Central memory CD8-positive, alpha-beta T cell (primary cell): ENCODE data around the gene PRKAG2.
"Not testable (repeated sequence)": the region's sequence is repeated elsewhere in the genome, so short reads cannot be mapped to it uniquely, and the experiment has no call there.

ENCODE experiments used
- ATAC-seq: fragments of 150-1000 bp; cut with Tn5 transposase; replicated peaks from 2 replicates; pipeline ENCODE4 v1.10.0; 2022; ENCODE audit warnings: mild to moderate bottlenecking, moderate FRiP score, moderate number of reproducible peaks; ENCODE audit not compliant: poor library complexity, severe bottlenecking; ENCODE audit errors: extremely low read depth
- DNase-seq, 2 donors: peaks; one replicate each; pipeline ENCODE4 v3.0.0; 2021; ENCODE audit warnings: low spot score in 2 of 2
- H3K27ac Mint-ChIP-seq: one replicate; pipeline ENCODE4 v1.8.0; 2022; ENCODE audit warnings: low read depth, mild to moderate bottlenecking, moderate library complexity, mixed read lengths
- H3K27me3 Mint-ChIP-seq: one replicate; pipeline ENCODE4 v1.8.0; 2022; ENCODE audit warnings: mixed read lengths
- H3K36me3 Mint-ChIP-seq: one replicate; pipeline ENCODE4 v1.8.0; 2022; ENCODE audit warnings: mild to moderate bottlenecking, moderate library complexity, mixed read lengths; ENCODE audit not compliant: insufficient read depth
- H3K4me1 Mint-ChIP-seq: one replicate; pipeline ENCODE4 v1.8.0; 2022; ENCODE audit warnings: mixed read lengths
- H3K4me3 Mint-ChIP-seq: one replicate; pipeline ENCODE4 v1.8.0; 2022; ENCODE audit warnings: mild to moderate bottlenecking, moderate library complexity, mixed read lengths
- H3K9me3 Mint-ChIP-seq: one replicate; pipeline ENCODE4 v1.8.0; 2022; ENCODE audit warnings: mixed read lengths

The PRKAG2 gene

GRCh38 chr7:151754688-151755130 is 122.2 kb downstream of the PRKAG2 start:
- ATAC-seq: no peak
- peaks cover 18% of the 10 kb centered on the region for H3K4me1 Mint-ChIP-seq
- no peak overlapping the region for H3K4me3 Mint-ChIP-seq
- H3K9me3 Mint-ChIP-seq: no peaks in the 10 kb centered on the region
- H3K27ac Mint-ChIP-seq: peak overlapping the region; percentile 80
- DNase-seq: no peak
- H3K36me3 Mint-ChIP-seq: peaks cover 10% of the 10 kb centered on the region
- H3K27me3 Mint-ChIP-seq: no peaks in the 10 kb centered on the region

GRCh38 chr7:151754142-151754590 is 122.7 kb downstream of the PRKAG2 start:
- no peaks in the 10 kb centered on the region for H3K27me3 Mint-ChIP-seq
- H3K27ac Mint-ChIP-seq: no peak overlapping the region
- peaks cover 13% of the 10 kb centered on the region for H3K4me1 Mint-ChIP-seq
- no peak for ATAC-seq
- DNase-seq: no peak
- H3K36me3 Mint-ChIP-seq: peaks cover 7% of the 10 kb centered on the region
- no peaks in the 10 kb centered on the region for H3K9me3 Mint-ChIP-seq
- no peak overlapping the region for H3K4me3 Mint-ChIP-seq

GRCh38 chr7:151752816-151753595 is 123.9 kb downstream of the PRKAG2 start:
- Mint-ChIP-seq H3K4me1 (peaks cover 13% of the 10 kb centered on the region), H3K9me3 (no peaks in the 10 kb centered on the region), H3K4me3 (no peak overlapping the region), H3K27me3 (no peaks in the 10 kb centered on the region), H3K27ac (peak overlapping the region; percentile 65), H3K36me3 (peaks cover 7% of the 10 kb centered on the region)
- ATAC-seq (no peak), DNase-seq (no peak)

GRCh38 chr7:151752037-151752436 is 124.9 kb downstream of the PRKAG2 start:
- peaks cover 7% of the 10 kb centered on the region for H3K36me3 Mint-ChIP-seq
- ATAC-seq: no peak

GRCh38 chr7:151748733-151749132 is 128.2 kb downstream of the PRKAG2 start:
- no peak for DNase-seq
- no peak overlapping the region for H3K4me3 Mint-ChIP-seq
- H3K27me3 Mint-ChIP-seq: no peaks in the 10 kb centered on the region
- H3K4me1 Mint-ChIP-seq: no peaks in the 10 kb centered on the region
- H3K36me3 Mint-ChIP-seq: peaks cover 3% of the 10 kb centered on the region
- no peaks in the 10 kb centered on the region for H3K9me3 Mint-ChIP-seq
- ATAC-seq: no peak
- no peak overlapping the region for H3K27ac Mint-ChIP-seq

More at GRCh38 chr7:151752037-151752436, 124.9 kb downstream of the PRKAG2 start:
- no peak for DNase-seq
- H3K4me1 Mint-ChIP-seq: peaks cover 13% of the 10 kb centered on the region
- H3K9me3 Mint-ChIP-seq: no peaks in the 10 kb centered on the region
- H3K4me3 Mint-ChIP-seq: no peak overlapping the region
- H3K27me3 Mint-ChIP-seq: no peaks in the 10 kb centered on the region
- H3K27ac Mint-ChIP-seq: no peak overlapping the region

GRCh38 chr7:151748021-151748420 is 128.9 kb downstream of the PRKAG2 start:
- not testable (repeated sequence) for ATAC-seq, H3K9me3 Mint-ChIP-seq, DNase-seq, H3K4me3 Mint-ChIP-seq, H3K27me3 Mint-ChIP-seq, H3K27ac Mint-ChIP-seq, H3K4me1 Mint-ChIP-seq, H3K36me3 Mint-ChIP-seq

GRCh38 chr7:151745706-151746105 is 131.2 kb downstream of the PRKAG2 start:
- Mint-ChIP-seq H3K36me3 (no peaks in the 10 kb centered on the region), H3K9me3 (no peaks in the 10 kb centered on the region), H3K4me3 (no peak overlapping the region), H3K4me1 (no peaks in the 10 kb centered on the region), H3K27ac (no peak overlapping the region), H3K27me3 (no peaks in the 10 kb centered on the region)
- ATAC-seq (no peak), DNase-seq (no peak)

GRCh38 chr7:151744656-151745638 is 132.0 kb downstream of the PRKAG2 start:
- Mint-ChIP-seq H3K4me3 (no peak overlapping the region), H3K36me3 (no peaks in the 10 kb centered on the region), H3K27me3 (no peaks in the 10 kb centered on the region), H3K27ac (no peak overlapping the region), H3K4me1 (peaks cover 7% of the 10 kb centered on the region), H3K9me3 (no peaks in the 10 kb centered on the region)
- DNase-seq: no peak
- no peak for ATAC-seq

DNA sequence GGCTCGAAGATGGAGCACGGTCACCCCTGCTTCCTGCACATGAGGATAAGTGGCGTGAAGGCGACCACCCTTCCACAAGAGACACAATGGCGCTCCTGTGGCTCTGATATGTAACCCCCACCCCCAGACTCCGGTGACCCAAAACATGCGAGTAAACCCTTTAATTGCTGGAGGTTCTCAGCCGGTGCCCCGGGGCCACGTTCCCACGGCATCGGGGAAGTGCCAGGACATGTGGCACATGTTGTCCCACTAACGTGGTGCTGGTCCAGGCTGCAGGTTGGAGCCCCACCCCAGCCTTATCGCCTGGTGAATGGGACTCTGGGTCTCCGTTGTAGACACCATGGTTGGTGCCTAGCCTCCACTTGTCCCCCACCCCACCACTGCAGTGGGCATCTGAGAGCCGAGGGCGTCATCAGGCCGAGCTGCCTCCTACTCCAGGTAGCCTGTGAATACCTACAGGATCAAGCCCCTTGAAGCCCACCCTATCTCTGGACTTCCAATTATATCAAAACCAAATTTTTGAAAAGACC is 132.8 kb downstream of the PRKAG2 start:
- no peaks in the 10 kb centered on the region for H3K27me3 Mint-ChIP-seq
- no peak overlapping the region for H3K27ac Mint-ChIP-seq
- H3K36me3 Mint-ChIP-seq: no peaks in the 10 kb centered on the region
- H3K9me3 Mint-ChIP-seq: no peaks in the 10 kb centered on the region
- H3K4me1 Mint-ChIP-seq: peaks cover 12% of the 10 kb centered on the region
- ATAC-seq (no peak), DNase-seq (no peak)
- no peak overlapping the region for H3K4me3 Mint-ChIP-seq

DNA sequence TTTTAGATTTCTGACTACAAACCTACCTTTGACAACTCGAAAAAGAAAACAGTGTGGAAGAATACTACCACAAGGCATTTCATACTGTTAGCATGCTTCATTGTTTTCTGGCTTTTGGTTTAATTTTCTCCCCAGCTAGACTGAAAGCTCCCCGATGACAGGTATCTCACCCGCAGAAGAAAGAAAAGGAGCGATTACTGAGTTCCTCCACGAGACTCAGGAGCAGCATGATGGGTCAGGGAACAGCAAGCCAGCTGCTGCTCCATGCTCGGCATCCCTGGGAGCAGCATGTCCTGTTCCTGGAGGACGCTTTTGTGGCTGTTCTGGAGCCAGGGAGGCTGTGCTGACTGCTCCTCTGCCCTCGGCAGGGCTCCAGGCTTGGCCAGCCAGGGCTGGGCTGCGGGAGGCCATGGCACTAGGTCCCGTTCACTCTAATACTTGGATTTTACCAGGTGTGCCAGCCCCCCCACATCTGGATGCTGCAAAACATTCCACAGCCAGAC is 133.4 kb downstream of the PRKAG2 start:
- H3K9me3 Mint-ChIP-seq: no peaks in the 10 kb centered on the region
- no peak overlapping the region for H3K27ac Mint-ChIP-seq
- H3K27me3 Mint-ChIP-seq: no peaks in the 10 kb centered on the region
- H3K36me3 Mint-ChIP-seq: no peaks in the 10 kb centered on the region
- ATAC-seq: no peak
- no peak overlapping the region for H3K4me3 Mint-ChIP-seq
- no peak for DNase-seq
- H3K4me1 Mint-ChIP-seq: peaks cover 12% of the 10 kb centered on the region

DNA sequence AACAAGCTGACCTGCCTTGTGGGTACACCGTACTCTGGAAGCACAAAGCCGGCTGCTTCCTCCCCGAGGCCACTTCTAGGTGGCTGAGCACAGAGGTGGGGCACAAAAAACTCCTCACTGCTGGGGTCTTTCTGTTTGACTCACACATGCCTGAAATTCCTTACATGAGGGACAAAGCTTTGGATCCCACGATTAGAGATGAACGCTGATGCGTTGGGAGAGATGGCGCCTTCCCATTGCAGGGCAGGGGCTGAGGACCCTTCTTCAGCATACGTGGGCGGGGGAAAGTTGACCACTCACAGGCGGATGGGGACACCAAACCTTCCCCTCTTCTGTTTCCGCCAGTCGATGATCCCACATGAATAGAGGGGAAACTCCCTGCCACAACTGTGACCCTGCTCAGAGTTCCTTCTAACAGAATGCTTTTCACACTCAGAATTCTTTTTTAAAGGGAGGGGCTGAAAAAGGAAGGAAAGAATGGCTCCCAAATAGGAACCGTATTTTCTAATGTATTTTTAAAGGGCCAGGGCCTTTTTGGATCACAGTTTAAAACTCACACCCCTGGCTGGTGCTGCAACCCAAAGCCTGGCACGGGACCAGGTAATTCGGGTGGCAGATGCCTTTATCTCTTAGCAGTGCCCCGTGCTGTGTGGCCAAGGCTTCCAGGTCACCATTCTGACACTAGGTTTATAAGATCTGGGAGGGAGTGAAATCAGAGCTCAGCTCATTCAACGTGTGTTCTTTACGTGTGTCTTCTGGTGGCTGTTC is 134.0 kb downstream of the PRKAG2 start:
- Mint-ChIP-seq H3K9me3 (no peaks in the 10 kb centered on the region), H3K27me3 (no peaks in the 10 kb centered on the region), H3K27ac (no peak overlapping the region), H3K4me3 (no peak overlapping the region), H3K4me1 (peaks cover 12% of the 10 kb centered on the region), H3K36me3 (no peaks in the 10 kb centered on the region)
- ATAC-seq: no peak
- DNase-seq: no peak

- Mint-ChIP-seq H3K4me3 (no peak overlapping the region), H3K36me3 (no peaks in the 10 kb centered on the region), H3K27ac (no peak overlapping the region), H3K9me3 (no peaks in the 10 kb centered on the region), H3K27me3 (no peaks in the 10 kb centered on the region), H3K4me1 (peaks cover 12% of the 10 kb centered on the region)
- DNase-seq (no peak), ATAC-seq (no peak)
Observed at GRCh38 chr7:151741585-151741984, 135.3 kb downstream of the PRKAG2 start.
